Medulla oblongata (tissue), 1 donor: Measurements from ENCODE around the gene IL23R.

Source experiments
- DNase-seq: peaks from one replicate; pipeline ENCODE4 v3.0.0-alpha.2; 2015; ENCODE audit errors: extremely low spot score

IL23R gene

GRCh38 chr1:67148516-67149178, 17.6 kb upstream of the IL23R start:
- no peak for DNase-seq

GRCh38 chr1:67149179-67149770, 17.0 kb upstream of the IL23R start:
- peak; percentile 87 for DNase-seq

DNA sequence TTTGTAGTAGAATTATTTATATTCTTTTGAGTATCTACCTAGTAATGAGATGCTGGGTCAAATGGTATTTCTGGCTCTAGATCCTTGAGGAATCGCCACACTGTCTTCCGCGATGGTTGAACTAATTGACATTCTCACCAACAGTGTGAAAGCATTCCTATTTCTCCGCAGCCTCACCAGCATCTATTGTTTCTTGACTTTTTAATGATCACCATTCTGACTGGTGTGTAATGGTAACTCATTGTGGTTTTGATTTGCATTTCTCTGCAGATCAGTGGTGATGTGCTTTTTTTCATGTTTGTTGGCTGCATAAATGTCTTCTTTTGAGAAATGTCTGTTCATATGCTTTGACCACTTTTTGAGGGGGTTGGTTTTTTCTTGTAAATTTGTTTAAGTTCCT, 15.3 kb upstream of the IL23R start:
- no peak for DNase-seq

DNA sequence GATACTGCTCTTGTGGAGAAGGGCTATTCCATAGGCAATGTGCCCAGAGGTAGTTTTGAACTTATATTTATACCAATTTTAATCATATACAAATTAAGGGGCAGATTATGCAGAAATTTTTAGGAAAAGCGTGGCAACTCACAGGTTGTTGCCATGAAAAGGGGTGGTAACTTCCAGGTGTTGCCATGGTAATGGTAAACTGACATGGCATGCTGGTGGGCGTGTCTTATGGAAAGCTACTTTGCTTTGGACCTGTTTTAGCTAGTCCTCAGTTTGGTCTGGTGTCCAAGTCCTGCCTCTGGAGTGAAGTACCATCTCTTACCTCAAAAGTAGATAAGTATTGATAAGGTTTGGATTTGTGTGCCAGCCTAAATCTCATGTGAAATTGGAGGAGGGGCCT, 7.9 kb upstream of the IL23R start:
- DNase-seq = no peak

DNA sequence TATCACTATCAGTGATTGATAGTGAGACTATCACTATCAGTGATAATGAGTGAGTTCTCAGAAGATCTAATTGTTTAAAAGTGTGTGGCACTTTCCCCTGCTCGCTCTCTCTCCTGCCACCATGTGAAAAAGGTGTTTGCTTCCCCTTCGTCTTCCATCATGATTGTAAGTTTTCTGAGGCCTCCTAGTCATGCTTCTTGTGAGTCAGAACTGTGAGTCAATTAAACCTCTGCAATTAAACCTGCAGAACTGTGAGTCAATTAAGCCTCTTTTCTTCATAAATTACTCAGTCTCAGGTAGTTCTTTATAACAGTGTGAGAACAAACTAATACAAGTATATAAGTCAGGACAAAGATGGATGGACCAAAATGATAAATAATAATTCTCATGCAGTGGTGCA, 7.0 kb upstream of the IL23R start:
- DNase-seq = no peak

- DNase-seq = no peak
These were observed 3.3 kb upstream of the IL23R start for GRCh38 chr1:67162954-67163353.

DNA sequence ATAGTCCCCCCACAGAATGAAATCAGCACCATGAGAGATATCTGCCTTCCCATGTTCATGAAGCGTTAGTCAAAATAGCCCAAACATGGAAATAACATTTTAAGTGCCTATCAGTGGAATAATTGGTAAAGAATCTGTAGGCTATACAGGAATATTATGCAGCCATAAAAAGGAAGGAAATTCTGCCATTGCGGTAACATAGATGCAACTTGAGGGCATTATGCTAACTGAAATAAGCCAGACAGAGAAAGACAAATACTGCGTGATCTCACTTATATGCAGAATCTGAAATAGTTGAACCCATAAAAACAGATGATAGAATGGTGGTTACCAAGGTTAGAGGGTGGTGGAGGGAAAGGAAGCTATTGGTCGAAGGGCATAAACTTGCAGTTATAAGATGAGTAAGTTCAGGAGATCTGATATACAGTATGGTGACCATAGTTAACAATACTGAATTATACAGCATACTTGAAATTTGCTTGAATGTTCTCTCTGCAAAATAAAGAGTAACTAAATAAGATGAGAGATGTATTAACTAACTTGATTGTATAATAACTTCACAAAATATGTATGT, 699 bp upstream of the IL23R start:
- no peak for DNase-seq

GRCh38 chr1:67169496-67169895, 3.2 kb downstream of the IL23R start:
- no peak for DNase-seq

DNA sequence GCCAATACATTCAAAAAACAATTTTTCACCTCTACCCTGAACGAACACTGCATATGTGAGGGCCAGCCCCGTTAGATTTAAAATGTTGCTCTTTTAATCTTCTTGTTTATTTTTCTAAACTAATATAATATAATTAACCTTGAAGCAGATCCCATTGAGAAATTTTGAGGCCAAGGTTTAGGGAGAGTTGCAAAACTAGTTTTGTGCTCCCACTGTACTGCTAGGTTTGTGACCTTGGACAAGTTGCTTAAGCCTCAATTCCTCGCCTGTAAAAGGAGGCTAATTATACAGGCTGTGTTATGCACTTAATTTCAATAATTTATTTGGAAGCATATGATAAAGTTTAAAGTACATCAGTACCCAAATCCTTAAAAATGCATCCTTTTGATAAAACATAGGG, 3.7 kb downstream of the IL23R start:
- DNase-seq = no peak

- DNase-seq = no peak
These were observed 4.7 kb downstream of the IL23R start for GRCh38 chr1:67170751-67171573.

- no peak for DNase-seq
These were observed 5.3 kb downstream of the IL23R start for GRCh38 chr1:67171574-67171955.

- no peak for DNase-seq
These were observed 5.7 kb downstream of the IL23R start for GRCh38 chr1:67171978-67172377.

DNA sequence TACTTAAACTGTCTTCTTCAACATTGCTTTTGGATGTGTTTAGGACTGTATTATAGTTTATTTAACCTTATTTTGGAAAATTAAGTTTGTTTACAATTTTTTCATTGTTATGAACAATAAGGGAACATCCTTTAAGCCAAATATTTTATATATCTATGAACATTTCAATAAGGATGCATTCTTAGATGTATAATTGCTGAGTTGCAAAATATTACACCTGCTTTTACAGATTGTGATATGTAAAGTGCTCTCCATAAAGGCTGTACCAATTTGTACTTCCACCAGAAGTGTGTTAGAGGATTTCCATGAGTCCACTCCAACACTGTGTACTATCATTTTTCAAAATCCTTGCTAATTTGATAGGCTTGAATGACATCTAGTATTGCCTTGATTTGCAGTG, 7.7 kb downstream of the IL23R start:
- no peak for DNase-seq

- DNase-seq = no peak
These were observed 8.5 kb downstream of the IL23R start for GRCh38 chr1:67174716-67175284.

DNA sequence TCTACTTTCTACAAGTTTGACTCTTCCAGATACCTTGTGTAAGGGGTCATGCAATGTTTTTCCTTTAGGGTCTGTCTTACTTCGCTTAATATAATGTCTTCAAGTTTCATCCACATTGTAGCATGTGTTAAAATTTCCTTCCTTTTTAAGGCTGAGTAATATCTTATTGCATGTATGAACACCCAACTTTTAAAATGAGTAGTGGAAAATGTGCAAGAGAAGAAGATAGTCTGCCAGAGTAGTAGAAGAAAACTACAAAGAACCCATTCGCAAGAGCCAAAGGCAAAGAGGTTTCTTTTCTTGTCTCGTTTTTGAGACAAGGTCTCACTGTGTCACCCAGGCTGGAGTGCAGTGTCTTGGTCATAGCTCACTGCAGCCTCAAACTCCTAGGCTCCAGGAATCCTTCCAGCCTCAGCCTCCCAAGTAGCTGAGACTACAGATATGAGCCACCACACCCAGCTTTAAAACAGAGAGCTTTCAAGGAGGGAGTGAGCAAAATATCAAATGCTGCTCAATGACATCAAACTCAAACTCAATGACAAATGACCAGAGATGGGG, 9.4 kb downstream of the IL23R start:
- no peak for DNase-seq

DNA sequence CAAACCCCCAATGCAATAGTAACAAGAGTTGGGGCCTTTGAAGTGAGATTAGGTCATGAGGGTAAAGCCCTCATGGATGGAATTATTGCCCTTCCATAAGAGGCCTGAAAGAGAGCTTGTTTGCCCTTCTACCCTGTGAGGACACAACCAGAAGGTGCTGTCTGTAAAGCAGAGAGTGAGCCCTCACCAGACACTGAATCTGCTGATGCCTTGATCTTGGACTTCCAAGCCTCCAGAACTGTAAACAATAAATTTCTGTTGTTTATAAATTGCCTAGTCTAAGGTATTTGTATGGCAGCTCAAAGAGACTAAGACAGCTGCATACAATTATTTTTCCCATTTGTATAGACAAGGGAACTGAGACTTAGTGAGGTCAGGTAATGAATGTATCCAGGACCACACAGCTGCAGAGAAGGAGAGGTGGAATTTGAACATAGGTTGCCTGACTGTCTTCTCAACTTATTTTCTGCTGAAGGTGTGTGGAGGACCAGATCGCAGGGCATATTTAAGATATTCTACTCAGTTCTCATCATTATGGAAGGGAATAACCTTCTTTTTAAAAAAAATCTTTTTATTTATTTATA, 18.7 kb downstream of the IL23R start:
- no peak for DNase-seq

DNA sequence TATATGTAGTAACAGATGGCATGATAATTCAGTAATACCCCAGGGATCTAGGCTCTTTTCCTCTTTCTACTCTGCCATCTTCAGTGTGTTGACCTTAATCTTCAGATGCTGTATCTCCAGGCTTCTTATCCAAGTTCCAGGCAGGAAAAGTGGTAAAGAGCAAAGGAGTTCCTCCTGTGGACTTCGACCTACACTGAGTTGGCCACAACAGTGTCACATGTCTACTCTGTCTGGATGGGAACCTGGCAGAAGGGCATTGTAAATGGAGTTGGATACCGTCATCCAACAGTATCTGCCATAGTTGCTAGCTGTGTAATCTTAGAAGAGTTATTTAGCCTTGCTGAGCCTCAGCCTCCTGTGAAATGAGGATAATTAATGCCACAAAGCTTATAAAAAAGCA, 21.9 kb downstream of the IL23R start:
- DNase-seq = no peak

DNA sequence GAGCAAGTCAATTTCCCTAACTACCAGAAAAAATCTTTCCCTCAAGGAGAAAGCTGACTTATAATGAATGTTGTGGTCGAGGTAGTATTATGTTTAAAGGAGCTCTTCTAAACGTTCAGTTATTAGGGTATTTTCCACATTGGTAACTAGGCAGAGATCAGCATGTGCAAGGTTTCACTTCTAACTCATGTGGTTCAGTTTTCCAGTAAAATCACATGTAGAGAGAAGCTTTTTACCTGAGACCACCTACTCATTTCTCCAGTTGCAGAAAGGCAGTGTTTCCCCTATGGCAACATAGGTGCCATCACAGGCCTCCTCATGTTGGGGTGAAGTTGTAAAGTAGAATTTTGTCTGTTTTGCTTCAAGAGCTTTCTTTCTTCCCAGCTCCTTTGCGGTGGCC, 23.7 kb downstream of the IL23R start:
- DNase-seq = no peak

GRCh38 chr1:67190410-67190809, 24.2 kb downstream of the IL23R start:
- DNase-seq = no peak

DNA sequence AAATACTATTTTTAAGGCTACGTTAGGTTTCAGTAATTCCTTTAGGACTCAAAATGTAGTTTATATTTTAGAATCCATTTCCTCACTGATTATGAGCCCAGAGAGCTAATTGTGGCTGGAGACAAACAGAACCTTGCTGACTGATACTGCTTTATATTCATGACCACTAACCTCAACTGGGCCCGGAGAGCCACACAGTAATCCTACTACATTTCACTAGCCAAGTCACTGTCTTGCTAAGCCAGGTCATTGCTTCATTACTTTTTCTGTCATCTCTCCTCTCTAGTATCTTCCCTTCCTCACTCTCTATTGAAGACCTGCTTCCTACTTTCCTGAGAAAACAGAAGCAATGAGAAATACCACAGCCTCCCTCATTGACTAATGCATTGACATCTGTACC, 24.7 kb downstream of the IL23R start:
- DNase-seq = no peak

GRCh38 chr1:67191668-67192520, 25.6 kb downstream of the IL23R start:
- DNase-seq = no peak
